ENCODE data around the gene KERA.

- TF ChIP-seq CTCF (IDR thresholded peaks at IDR 0.05) (no peak), EZH2 (IDR thresholded peaks at IDR 0.05; ENCODE audit: borderline replicate concordance, insufficient read depth, low read depth, low read length, poor library complexity, severe bottlenecking) (no peak)
These were observed 15.6 kb upstream of the KERA start for GRCh38 chr12:91073426-91073825.
